Upper lobe of left lung (tissue), 6 donors: ENCODE data around the gene ADIPOR2. TPM values are rescaled to one million over a fixed set of nuclear protein-coding genes. Genes with fewer than 3 reads are reported as not detected.

ENCODE experiments used
- ATAC-seq, 2 donors: fragments of 200-7000 bp; cut with Tn5 transposase; one replicate each; pipeline ENCODE4 v1.9.1; 2022; ENCODE audit warnings: mild to moderate bottlenecking in 2 of 2, moderate library complexity in 2 of 2; ENCODE audit not compliant: low FRiP score in 2 of 2
- DNase-seq, 2 donors: peaks; one replicate each; pipeline ENCODE4 v3.0.0-alpha.2; 2019 to 2020
- H3K27ac ChIP-seq, 4 donors: fragments of 200-600 bp; sonication (generic); one replicate each; pipeline ENCODE4 v1.5.1; 2016 to 2019
- H3K27me3 ChIP-seq, 4 donors: fragments of 200-600 bp; sonication (generic); one replicate each; pipeline ENCODE4 v1.5.1; 2017 to 2019
- H3K36me3 ChIP-seq, 4 donors: fragments of 200-600 bp; sonication (generic); one replicate each; pipeline ENCODE4 v1.5.1; 2016 to 2019
- H3K4me1 ChIP-seq, 4 donors: fragments of 200-600 bp; sonication (generic); one replicate each; pipeline ENCODE4 v1.5.1; 2018 to 2019
- H3K4me3 ChIP-seq, 4 donors: fragments of 200-600 bp; sonication (generic); one replicate each; pipeline ENCODE4 v1.5.1; 2017 to 2019; ENCODE audit warnings: mild to moderate bottlenecking in 2 of 4, moderate library complexity in 1 of 4
- H3K9me3 ChIP-seq, 4 donors: fragments of 200-600 bp; sonication (generic); one replicate each; pipeline ENCODE4 v1.5.1; 2018 to 2019
- EP300 ChIP-seq, 4 donors: sonication (generic); formaldehyde crosslinking; IDR thresholded peaks; one replicate each; pipeline ENCODE4 v1.5.1; 2017; ENCODE audit warnings: antibody characterized with exemption in 4 of 4, control low read depth in 2 of 4
- POLR2A ChIP-seq, 4 donors: fragments of 450-650 bp; IDR thresholded peaks; one replicate each; pipeline ENCODE4 v1.5.1; 2016 to 2017; ENCODE audit warnings: antibody characterized with exemption in 4 of 4, mild to moderate bottlenecking in 2 of 4
- POLR2AphosphoS5 ChIP-seq, 2 donors: sonication (generic); formaldehyde crosslinking; IDR thresholded peaks; one replicate each; pipeline ENCODE4 v1.5.1; 2017; ENCODE audit warnings: antibody characterized with exemption in 2 of 2
- WGBS, 2 donors: methylation state at CpG; one replicate each; pipeline ENCODE4 v1.1.5; 2017 to 2018; 5-methylcytosine and 5-hydroxymethylcytosine counted together
- total RNA-seq, 6 donors: library from RNA; depleted of rRNA in 4 of 6; stranded (reverse); fragments of >200 nt in 4 of 6; gene quantifications; one replicate each; pipeline versions ENCODE4 v1.1.0 to v1.2.1, GENCODE V29; 2016 to 2021
- TF ChIP-seq, protein P1 (sequence below), 6 experiments: fragments of 450-650 bp in 4 of 6; fragments of 200-600 bp in 2 of 6; sonication (generic) in 2 of 6; IDR thresholded peaks; one replicate each; pipeline ENCODE4 v1.5.1; 2016 to 2019; ENCODE audit warnings: antibody characterized with exemption in 6 of 6
- donor health status: DM: no; HTN: no; CAD: no; lungs with moderate emphysema.
- donor health status: DM: no; HTN: yes; CAD: no; lungs with severe emphysema.

ADIPOR2 gene
- total RNA-seq, 6 donors from 2014 or later, result 45.1 to 82.3 (median 68.6) TPM

DNA sequence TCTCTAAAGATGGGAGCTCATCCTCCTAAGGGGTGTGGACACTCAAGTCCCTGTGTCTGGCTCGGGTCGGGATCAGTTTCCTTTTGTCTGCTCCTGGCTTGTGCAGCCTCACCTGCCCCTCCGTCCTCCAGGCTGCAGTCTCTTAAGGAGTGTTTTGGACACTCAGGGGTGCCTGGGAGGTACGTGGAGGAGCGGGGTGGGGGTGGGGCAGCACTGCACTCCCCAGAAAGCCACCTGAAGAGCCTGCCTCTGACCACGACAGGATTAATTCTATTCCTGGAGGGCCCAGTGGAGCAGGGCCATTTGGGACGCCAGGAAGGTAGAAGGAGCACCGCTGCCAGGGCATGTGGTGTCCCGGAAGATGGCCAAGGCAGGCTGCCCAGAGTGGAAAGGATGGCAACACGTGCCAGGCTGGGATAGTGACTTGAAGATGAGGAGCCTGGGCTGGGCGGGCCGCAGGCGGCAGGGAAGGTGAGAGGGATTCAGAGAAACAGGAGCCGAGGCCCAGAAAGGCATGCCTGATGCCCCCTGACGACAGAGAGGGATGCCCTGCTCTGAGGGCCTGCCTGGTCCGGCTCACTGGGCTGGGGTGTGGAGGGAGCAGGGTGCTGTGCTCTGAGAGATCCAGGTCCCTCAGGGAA is 114.7 kb downstream of the ADIPOR2 start:
- ATAC-seq (no peak), DNase-seq (peak in 1 of 2 donors; percentile 80)
- Histone ChIP-seq H3K36me3 (no peaks in the 10 kb centered on the region), H3K4me1 (peaks cover 0 to 6% (median 0%) of the 10 kb centered on the region in 4 donors), H3K27ac (no peak overlapping the region), H3K27me3 (no peaks in the 10 kb centered on the region), H3K4me3 (no peak overlapping the region), H3K9me3 (no peaks in the 10 kb centered on the region)
- 86 to 92% methylated on average over 16 of the region's 16 CpGs for WGBS, 2 donors
- TF ChIP-seq POLR2A (IDR thresholded peaks at IDR 0.05), result no peak
- no peak for TF ChIP-seq EP300 (IDR thresholded peaks at IDR 0.05)
- TF ChIP-seq, protein P1, sequence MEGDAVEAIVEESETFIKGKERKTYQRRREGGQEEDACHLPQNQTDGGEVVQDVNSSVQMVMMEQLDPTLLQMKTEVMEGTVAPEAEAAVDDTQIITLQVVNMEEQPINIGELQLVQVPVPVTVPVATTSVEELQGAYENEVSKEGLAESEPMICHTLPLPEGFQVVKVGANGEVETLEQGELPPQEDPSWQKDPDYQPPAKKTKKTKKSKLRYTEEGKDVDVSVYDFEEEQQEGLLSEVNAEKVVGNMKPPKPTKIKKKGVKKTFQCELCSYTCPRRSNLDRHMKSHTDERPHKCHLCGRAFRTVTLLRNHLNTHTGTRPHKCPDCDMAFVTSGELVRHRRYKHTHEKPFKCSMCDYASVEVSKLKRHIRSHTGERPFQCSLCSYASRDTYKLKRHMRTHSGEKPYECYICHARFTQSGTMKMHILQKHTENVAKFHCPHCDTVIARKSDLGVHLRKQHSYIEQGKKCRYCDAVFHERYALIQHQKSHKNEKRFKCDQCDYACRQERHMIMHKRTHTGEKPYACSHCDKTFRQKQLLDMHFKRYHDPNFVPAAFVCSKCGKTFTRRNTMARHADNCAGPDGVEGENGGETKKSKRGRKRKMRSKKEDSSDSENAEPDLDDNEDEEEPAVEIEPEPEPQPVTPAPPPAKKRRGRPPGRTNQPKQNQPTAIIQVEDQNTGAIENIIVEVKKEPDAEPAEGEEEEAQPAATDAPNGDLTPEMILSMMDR (IDR thresholded peaks at IDR 0.05), result no peak
- no peak for TF ChIP-seq POLR2AphosphoS5 (IDR thresholded peaks at IDR 0.05)

DNA sequence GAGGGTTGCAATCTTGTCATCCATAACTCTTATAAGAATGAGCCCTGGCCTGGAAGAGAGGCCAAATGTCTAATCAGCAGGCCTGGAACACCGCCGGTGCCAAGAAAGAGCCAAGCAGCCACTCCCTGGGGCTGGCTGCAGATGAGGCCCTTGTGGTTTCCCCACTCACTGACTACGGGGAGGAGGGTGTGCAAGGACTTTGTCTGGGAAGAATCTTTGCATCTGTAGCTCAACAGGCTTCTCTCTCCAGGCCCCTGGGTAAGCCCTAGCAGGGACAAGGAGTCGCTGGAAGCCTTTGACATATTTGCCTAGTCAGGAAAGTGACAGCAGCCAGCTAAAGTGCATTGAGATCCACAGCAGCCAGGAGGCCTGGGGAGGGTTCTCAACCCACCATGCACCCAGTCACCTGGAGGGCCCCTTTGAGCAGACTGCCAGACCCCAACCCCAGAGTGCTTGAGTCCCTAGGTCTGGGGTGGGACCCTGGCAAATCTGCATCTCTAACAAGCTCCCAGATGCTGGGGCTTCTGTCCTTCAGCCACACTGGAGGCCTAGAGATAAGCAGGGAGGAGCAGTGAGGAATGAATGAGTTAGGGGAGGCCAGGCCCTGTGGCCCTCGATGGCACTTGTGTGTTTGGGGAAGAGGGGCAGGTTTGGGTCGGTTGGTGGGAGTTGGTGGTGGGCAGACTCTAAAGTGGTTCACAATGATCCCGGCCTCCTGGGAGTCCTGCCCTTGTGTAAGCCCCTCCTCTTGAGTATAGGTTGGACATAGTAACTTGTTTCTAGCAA is 115.6 kb downstream of the ADIPOR2 start:
- 69 to 74% methylated on average over 6 to 7 of the region's 7 CpGs for WGBS, 2 donors
- H3K27ac ChIP-seq, result no peak overlapping the region
- H3K36me3 ChIP-seq, result no peaks in the 10 kb centered on the region
- no peak for ATAC-seq
- no peaks in the 10 kb centered on the region for H3K9me3 ChIP-seq
- H3K4me3 ChIP-seq, result no peak overlapping the region
- no peaks in the 10 kb centered on the region for H3K27me3 ChIP-seq
- H3K4me1 ChIP-seq, result peaks cover 0 to 6% (median 2%) of the 10 kb centered on the region in 4 donors
- DNase-seq, result no peak
- TF ChIP-seq, protein P1 (IDR thresholded peaks at IDR 0.05), result no peak
- TF ChIP-seq POLR2A (IDR thresholded peaks at IDR 0.05) (no peak), POLR2AphosphoS5 (IDR thresholded peaks at IDR 0.05) (no peak), EP300 (IDR thresholded peaks at IDR 0.05) (no peak)

DNA sequence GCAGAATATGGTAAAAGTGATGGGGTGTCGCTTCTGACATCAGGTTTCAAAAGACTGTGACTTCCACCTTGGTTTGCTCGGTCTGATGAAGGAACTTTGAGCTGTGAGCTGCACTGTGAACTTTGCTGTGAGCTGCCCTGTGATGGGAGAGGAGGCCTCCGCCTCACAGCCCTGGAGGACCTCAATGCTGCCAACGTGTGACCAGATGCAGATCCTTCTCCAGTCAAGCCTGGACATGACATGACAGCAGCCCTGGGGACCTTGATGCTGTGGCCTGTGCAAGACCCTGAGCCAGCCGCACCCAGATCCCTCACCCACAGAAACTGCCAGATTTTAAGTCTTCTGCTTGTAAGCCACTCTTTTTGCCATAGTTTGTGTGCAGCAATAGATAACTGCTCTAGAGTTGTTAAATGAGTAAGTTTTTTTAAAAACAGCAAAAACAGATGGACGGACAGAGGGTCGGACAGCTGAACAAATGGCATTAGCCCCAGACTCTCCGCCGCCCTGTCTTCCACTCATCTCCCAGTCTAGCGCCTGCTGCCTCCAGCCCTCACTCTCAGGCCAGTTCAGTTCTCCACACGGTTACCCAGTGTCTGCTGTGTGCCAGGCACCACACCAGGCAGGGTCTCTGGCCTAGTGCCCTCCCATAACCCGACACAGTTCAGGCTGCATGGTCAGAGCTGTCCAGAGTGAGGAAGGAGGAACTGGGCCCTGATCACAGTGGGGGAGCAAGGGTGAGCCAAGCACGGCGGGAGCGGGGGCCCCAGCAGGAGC is 116.4 kb downstream of the ADIPOR2 start:
- ATAC-seq (no peak), DNase-seq (no peak)
- peaks cover 0 to 9% (median 3%) of the 10 kb centered on the region in 4 donors for H3K4me1 ChIP-seq
- no peak for TF ChIP-seq EP300 (IDR thresholded peaks at IDR 0.05)
- TF ChIP-seq, protein P1 (IDR thresholded peaks at IDR 0.05), result no peak
- H3K27ac ChIP-seq, result no peak overlapping the region
- WGBS, 2 donors, result 92 to 93% methylated on average over 12 to 15 of the region's 15 CpGs
- no peaks in the 10 kb centered on the region for H3K27me3 ChIP-seq
- no peaks in the 10 kb centered on the region for H3K9me3 ChIP-seq
- no peak overlapping the region for H3K4me3 ChIP-seq
- no peaks in the 10 kb centered on the region for H3K36me3 ChIP-seq

DNA sequence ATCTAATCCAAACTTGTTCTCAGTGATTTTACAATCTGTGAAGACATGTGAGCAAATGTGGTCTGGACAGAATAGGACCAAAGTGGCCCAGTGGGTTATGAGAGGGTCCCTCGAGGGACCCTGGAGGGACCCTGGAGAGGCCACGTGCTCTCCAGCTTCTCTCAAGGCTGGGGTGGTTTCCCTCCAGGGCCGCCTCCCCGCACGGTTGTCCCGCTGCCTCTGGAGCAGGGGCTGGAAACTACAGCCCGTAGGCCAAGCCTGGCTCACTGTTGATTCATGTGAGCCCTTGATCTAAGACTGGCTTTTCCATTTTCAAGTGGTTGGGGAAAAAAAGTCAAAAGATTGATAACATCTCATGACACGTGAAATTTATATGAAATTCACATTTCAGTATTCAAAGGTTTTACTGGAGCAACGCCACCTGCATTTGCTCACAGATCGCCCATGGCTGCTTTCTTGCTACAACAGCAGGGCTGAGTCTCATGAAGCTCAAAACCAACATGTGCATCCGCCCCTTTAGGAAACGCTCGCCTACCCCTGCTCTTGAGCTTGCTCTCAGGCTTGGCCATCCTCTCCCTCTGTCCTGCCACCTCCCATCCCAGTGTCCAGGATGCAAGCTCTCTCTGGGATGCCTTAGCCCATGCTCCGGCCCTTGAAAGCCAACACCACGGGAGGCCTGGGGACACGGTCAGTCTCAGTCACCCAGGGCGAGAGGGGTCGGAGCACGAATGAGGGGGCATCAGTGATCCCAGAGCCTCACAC is 117.3 kb downstream of the ADIPOR2 start:
- no peak overlapping the region for H3K27ac ChIP-seq
- peaks cover 0 to 11% (median 3%) of the 10 kb centered on the region in 4 donors for H3K4me1 ChIP-seq
- DNase-seq (no peak), ATAC-seq (no peak)
- no peak overlapping the region for H3K4me3 ChIP-seq
- no peaks in the 10 kb centered on the region for H3K9me3 ChIP-seq
- H3K36me3 ChIP-seq, result no peaks in the 10 kb centered on the region
- TF ChIP-seq, protein P1 (IDR thresholded peaks at IDR 0.05), result no peak
- no peak for TF ChIP-seq EP300 (IDR thresholded peaks at IDR 0.05)
- no peak for TF ChIP-seq POLR2A (IDR thresholded peaks at IDR 0.05)
- no peaks in the 10 kb centered on the region for H3K27me3 ChIP-seq
- 81 to 88% methylated on average over 19 of the region's 19 CpGs for WGBS, 2 donors
